T-helper 9 cell (primary cell): ENCODE measurements around the gene ZNF556.

ENCODE experiments used
- DNase-seq: peaks from one replicate; pipeline ENCODE4 v3.0.0-alpha.2; 2020

Gene ZNF556

DNA sequence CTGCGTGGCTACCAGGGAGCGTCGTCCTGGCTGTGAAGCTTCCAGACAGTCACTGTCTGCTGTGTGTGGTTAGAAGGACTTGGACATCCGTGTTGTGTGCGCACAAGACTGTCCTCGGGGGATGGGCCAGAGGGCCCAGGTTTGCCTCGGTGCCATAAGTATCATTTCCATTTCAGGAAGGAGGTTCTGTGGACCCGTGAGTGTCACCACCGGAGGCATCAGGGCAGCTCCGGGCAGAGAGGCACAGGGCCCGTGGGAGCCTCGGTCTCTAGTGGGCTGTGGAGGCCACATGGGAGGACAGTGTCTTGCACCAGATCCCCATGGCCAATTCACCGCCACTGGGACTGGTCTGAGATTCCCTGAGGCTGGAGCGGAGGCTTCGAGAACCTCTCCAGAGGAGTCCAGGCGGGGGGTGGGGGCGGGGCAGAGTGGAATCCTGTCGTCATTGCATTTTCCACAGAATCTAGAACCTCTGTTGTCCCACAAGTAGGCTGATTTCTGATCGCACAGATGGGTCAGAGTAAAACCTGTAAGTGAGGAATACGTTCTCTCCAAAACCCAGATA lies 39.6 kb downstream of the ZNF556 start:
- no peak for DNase-seq

DNA sequence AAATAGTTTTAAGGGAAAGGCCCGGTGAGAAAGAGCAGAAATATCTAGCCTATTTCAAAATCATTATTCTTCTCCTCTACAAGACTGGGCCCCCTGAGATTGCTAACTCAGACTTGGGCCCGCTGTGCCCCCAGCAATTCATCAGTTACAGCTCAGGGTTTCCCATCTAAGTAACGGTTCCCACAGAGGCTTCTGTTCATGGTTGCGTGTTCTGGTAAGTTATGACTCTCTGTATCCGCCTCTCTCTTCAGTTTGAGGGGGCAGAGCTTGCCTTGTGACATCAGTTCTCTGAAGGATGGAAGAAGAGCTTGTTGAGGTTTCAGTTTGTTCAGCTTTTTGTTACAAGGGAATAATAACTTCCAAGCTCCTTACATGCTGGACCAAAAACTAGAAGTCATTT lies 45.2 kb downstream of the ZNF556 start:
- DNase-seq: no peak

DNA sequence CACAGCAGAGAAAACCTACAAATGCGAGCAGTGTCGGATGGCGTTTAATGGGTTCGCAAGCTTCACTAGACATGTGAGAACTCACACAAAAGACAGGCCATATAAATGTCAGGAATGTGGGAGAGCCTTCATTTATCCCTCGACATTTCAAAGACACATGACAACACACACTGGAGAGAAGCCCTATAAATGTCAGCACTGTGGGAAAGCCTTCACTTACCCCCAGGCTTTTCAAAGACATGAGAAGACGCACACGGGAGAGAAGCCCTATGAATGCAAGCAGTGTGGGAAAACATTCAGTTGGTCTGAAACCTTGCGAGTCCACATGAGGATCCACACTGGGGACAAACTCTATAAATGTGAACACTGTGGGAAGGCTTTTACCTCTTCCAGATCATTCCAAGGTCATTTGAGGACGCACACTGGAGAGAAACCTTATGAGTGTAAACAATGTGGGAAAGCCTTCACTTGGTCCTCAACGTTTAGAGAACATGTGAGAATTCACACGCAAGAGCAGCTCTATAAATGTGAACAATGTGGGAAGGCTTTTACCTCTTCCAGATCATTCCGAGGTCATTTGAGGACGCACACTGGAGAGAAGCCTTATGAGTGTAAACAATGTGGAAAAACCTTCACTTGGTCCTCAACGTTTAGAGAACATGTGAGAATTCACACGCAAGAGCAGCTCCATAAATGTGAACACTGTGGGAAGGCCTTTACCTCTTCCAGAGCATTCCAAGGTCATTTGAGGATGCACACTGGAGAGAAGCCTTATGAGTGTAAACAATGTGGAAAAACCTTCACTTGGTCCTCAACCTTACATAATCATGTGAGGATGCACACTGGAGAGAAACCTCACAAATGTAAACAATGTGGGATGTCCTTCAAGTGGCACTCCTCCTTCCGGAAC lies 50.4 kb downstream of the ZNF556 start:
- no peak for DNase-seq

DNA sequence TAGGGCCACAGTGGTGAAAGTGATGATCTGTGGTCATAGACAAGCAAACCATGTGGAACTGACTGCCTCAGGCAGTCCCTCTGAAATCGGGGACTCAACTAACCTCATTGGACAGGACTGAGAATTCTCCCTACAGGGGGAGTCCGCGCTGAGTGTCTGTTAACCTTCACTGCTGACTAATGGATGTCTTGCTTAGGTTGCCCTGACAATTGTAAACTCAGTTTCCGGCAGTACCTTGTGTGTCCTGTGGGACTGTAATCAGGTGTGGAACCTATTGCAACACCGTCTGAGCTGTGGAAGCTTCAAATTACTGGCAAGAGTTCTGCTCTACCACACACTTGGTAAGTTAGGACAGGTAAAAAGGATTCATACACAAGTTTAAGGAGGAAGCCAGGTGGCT lies 55.9 kb downstream of the ZNF556 start:
- no peak for DNase-seq

DNA sequence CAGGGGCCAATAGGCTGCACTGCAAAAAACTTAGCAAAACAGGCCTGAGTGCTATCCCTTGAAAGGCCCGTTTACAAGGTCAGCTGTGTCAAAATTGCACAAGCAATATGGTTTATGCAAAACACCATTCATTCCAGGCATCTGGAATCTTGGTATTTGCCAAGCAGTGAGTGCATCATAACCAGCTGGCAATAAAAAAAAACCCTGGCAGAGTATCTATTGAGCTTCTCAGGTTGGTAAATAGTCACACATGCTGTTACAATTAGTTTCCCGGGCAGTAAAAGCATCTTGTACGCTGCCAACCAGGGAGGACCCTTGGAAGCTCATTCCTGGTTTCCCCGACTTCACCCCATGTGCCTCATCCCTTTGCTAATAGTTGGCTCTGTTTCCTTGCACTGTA lies 56.4 kb downstream of the ZNF556 start:
- DNase-seq: no peak

DNA sequence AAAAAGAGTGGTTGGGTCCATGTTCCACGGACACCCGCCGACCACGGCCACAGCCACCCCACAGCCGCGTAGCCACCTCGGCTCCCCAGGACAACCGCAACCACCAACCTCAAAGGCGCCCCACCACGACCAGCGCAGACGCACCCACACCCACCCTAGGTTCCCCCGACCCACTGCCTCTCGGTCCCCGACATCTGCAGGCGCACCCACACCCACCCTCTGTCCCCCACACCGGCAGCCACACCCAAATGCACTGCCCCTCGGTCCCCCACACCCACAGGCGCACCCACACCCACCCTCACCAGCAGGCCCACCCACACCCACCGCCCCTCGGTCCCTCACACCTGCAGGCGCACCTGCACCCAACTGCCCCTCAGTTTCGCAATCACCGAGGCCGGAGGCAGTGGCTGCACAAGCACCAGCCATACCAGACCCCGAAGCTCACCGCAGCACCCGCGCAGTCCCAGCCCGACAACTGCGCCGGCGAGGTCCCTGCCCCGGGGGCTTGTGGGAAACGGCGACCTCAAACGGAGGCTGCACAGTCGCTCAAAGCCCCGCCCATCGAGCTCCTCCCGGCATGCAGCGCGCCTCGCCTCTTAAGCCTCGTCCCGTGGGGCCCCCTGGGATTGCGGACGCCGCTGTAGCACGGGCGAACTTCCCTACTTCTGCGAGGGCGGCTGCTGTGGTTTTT lies 59.4 kb downstream of the ZNF556 start:
- no peak for DNase-seq

DNA sequence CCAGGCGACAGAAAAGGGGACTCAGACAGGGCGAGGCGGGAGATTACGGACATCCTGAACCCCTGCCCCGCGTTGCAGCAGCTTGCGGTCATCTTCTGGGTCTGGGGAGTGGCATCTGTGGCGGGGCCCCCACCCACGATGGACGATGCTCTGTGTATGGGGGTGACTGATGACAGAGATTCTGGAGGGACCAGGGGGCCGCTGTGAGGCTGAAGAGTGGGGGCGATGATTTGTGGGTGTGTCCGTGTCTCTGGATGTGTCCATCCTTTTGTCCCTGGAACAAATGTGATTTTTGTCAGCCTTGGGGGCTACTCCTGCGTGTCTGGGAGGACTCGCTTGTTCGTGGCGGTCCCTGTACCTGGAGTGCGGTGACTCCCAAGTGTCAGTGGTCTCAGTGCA lies 59.9 kb downstream of the ZNF556 start:
- DNase-seq: no peak
